Mammary epithelial cell (primary cell): Measurements from ENCODE around the gene RRAD.

Source experiments
- EZH2 ChIP-seq: IDR thresholded peaks from 2 replicates; pipeline ENCODE4 v1.6.1; 2012; ENCODE audit warnings: low read length, inconsistent platforms, borderline replicate concordance
- TF ChIP-seq, protein P1 (sequence below), 2 donors: IDR thresholded peaks in 1 of 2; conservative IDR thresholded peaks in 1 of 2; 2 replicates each; pipeline ENCODE4 v1.5.1; 2011 to 2012; ENCODE audit warnings: inconsistent platforms in 2 of 2, low read length in 2 of 2, mild to moderate bottlenecking in 2 of 2, control low read depth in 1 of 2, low read depth in 1 of 2; ENCODE audit not compliant: insufficient read depth in 1 of 2; ENCODE audit errors: extremely low read depth in 1 of 2

- TF ChIP-seq, protein P1, sequence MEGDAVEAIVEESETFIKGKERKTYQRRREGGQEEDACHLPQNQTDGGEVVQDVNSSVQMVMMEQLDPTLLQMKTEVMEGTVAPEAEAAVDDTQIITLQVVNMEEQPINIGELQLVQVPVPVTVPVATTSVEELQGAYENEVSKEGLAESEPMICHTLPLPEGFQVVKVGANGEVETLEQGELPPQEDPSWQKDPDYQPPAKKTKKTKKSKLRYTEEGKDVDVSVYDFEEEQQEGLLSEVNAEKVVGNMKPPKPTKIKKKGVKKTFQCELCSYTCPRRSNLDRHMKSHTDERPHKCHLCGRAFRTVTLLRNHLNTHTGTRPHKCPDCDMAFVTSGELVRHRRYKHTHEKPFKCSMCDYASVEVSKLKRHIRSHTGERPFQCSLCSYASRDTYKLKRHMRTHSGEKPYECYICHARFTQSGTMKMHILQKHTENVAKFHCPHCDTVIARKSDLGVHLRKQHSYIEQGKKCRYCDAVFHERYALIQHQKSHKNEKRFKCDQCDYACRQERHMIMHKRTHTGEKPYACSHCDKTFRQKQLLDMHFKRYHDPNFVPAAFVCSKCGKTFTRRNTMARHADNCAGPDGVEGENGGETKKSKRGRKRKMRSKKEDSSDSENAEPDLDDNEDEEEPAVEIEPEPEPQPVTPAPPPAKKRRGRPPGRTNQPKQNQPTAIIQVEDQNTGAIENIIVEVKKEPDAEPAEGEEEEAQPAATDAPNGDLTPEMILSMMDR (conservative IDR thresholded peaks at IDR 0.05 in 1 of 2, IDR thresholded peaks at IDR 0.05 in 1 of 2; ENCODE audit: extremely low read depth in 1 of 2, insufficient read depth in 1 of 2, low read depth in 1 of 2, low read length in 2 of 2), result no peak
- no peak for TF ChIP-seq EZH2
Observed at GRCh38 chr16:66911801-66912200, 13.5 kb downstream of the RRAD start.
